RPMI8226 (cell line): ENCODE results near the gene AP1G2.
A peak's percentile ranks its signal among the peaks of the same experiment; 100 is the strongest.

Source experiments
- DNase-seq: peaks from one replicate; pipeline ENCODE4 v3.0.0-alpha.2; 2015

Gene AP1G2

DNA sequence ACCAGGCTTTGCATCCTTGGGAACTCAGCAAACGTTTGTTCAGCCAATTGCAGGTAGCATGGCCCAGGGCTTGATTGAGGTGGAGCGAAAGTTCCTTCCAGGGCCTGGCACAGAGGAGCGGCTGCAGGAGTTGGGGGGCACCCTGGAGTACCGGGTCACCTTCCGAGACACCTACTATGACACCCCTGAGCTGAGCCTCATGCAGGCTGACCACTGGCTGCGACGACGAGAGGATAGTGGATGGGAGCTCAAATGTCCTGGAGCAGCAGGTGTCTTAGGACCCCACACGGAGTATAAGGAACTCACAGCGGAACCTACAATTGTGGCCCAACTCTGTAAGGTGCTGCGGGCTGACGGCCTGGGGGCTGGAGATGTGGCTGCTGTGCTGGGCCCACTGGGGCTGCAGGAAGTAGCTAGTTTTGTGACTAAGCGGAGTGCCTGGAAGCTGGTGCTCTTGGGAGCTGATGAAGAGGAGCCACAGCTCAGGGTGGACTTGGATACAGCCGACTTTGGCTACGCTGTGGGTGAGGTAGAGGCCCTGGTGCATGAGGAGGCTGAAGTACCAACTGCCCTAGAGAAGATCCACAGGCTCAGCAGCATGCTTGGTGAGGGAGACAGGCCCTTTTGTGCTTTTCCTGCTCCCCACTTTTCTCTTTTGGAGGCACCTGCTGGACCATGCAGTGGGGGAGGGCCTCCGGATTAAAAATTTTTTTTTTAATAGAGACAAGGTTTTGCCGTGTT lies 10.7 kb downstream of the AP1G2 start:
- DNase-seq, result no peak

DNA sequence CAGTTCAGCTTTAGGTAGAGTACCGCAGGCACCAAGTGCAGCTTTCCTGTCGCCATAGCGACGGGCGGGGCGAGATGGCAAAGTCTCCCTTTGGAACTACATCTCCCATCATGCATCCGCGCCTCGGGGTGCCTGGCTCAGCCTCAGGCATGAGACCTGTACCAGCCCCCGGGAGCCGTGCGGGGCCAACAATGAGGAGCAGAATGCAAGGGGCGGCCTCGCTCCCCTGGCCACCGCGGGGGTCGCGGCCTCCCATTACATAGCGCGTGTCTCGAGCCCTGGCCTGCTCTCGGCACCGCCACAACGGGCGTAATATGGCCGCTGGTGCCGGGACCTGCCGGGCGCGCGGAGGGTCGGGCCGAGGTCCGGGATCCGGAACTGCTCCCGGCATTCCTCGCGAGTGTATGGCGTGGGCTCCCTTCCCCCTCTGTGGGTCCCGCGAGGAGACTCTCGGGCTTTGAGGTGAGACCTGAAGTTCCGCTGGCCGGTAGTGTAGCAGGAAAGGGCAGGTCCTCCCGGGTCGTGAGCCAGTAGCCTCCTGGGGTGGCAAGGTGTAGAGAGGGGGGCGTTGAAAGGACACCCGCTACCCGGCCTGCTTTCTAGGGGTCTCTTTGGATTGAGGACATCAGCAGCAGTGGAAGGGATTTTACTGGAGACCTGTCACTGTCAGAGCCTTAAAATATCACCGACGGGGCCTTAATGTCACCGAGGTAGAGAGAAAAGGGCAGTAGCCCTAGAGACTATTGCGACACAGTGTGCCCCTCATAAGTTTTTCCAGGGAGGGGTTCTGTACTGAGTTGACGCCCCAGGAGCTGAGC lies 11.5 kb downstream of the AP1G2 start, which contains the start of gene THTPA:
Gene THTPA (plus strand): TSS at position 390 of the 818 bp plus-strand sequence. CDS start 487 bp downstream, outside the sequence.
- DNase-seq, result peak; percentile 90

DNA sequence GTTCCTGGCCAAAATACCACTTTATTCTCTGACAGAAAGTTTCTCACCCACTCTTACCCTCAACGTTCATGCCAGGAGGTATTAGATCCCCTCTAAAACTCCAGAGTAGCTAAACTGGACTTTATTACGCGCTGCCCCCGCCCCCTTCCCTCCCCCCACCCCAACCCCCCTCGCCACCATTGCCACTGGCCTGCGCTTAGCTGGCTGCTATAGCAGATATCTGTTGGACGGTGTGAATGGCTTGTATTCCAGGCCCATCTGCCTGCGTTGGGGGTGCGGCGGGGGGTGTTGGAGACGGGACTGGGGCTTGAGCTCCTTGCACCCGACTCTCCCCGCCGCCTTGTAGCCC lies 12.1 kb downstream of the AP1G2 start:
- no peak for DNase-seq

DNA sequence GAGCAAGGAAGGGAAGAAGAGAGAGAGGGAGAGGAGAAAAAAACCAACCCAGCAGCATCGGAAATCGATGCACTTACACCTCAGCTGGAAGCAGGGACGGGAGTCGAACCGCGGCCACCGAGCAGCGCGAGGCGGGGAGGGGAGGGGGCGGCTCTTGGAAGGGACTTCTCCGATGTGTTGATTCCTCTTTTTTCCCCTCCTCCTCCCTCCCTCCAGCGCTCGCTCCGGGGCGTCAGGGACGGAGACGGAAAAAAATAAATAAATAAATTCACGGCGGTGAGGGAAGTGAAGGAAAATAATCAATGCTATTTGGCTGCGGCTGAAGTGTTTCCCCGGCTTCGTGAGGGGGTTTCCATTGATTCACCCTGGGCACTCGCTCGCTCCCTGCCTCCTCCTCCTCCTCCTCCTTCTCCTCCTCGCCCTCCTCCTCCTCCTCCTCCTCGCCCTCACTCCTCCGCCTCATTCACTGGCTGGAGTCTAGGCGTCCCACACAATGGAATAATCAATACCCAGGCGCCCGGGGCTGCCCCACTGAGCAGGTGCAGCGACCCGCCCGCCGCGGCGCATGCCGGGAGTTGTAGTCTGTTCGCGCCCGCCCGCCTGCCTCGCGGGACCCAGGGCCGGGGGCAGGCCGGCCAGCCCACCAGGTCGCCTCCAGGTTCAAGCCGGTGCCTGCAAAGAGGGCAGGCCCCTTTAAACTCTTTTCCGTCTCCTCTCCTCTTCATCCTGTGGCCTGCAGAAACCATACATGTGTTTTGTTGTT lies 16.1 kb downstream of the AP1G2 start, which contains the start of gene ZFHX2:
Gene ZFHX2 (minus strand): TSS at position 500 of the 763 bp plus-strand sequence. CDS start 16,440 bp downstream, outside the sequence.
- peak; percentile 63 for DNase-seq

DNA sequence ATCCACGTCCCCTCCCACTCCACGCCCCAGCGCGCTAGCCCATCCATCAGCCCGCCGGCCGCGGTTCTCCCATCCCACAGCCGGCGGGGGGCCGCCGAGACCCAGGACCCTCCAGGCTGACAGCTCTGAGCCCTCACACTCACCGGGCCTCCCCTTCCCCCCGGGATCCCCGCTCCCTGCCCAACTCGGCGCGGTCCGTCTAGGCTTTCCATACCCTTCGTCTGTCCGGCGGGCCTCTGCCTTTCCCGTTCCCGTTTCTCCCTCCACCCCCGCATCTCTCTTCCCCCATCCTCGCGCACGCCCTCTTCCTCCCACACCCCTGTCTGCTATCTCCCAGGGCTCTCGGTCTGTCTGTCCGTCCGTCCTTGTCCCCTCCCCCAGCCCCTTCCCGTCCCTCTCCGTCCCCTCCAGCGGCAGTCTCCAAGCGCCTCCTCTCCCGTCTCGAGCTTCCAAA lies 16.8 kb downstream of the AP1G2 start:
- no peak for DNase-seq

DNA sequence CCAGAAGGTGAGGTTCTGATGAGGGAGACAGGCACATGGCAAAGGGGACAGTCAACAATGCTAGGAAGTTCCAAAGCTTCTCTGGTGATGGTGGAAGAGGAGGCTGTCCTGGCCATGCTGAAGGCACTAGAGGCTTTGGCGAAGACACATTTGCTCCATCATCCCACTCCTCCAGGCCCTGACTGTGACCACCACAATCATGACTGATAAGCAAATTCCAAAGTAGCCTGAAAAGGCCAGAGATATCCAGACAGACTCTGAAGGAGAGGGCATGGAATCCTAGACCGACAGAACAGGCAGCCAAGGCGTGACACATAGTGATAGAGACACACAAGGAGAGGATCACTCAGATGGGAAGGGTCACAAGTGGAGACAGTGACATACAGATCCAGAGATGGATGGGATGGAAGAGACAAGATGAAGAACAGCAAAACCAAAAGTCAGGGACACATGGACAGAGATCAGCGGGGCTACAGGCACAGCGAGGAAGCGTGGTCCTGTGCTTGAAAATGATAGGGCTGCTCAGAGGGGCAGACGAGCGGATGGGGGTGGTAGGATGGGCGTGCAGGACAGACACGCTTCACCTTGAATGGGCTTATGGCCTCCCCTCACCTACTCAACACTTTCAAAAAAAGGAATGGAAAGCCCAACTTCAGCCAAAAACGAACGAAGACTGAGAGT lies 17.3 kb downstream of the AP1G2 start:
- no peak for DNase-seq

DNA sequence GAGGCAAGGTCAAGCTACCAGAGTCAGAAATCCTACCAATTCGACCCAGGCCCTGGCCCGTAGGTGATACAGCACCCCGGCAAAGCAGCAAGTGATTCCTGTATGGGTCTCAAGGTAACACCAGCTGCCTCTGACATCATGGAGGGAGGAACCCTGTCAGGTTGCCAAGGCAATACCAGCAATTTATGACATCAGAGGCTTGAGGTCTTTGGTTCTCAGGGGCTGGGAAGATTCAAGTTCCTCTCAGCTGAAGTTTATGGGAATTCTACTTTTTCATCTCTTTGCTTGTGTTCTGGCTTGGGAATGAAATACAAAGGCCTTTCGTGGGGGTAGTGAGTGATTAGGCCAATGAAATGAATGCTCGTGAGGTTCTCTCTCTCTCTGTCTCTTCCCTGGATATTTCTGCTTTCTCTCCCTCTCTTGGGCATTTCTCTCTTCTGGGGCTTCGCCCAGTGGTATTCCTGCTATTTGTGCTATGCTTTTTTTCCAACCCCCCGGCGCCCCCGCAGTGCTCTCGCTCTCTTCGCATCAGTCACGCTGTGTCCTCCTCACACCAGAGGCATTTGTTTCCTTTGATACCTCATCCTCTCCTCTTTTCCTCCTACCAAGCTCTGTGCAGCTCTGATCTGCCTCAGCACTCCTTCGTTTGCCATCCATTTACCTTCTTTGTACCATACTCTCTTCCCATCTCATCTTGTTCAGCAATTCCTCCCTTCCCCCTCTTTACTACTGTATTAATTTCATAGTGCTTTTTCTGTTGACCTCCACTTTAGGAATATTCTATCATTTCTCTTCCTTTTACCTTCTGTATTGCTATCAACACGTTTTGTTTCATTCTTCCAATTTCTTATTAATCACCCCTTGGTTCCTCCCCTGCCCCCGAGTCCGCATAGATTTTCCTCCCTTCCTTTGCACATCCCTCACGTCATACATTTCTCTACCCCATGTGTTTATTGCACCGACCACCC lies 19.0 kb downstream of the AP1G2 start:
- DNase-seq, result no peak

DNA sequence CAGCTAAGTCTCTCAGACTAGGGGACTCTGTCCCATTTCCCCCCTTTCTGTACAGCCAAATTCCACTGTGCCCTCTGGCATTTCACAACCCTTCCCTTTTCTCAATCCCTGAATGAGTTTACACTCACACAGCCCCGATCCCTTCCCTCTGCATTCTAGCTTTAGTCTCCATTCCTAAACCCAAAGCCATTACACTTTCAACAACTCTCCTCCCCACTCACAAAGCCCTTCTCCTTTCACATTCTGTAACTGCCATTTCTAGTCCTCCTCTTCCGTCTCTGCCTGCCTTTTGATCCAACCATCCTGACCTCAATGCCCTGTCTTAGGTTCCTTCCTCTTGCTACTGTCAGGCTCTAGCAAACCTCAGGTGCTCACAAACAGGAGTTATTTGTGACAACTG lies 19.7 kb downstream of the AP1G2 start:
- no peak for DNase-seq

DNA sequence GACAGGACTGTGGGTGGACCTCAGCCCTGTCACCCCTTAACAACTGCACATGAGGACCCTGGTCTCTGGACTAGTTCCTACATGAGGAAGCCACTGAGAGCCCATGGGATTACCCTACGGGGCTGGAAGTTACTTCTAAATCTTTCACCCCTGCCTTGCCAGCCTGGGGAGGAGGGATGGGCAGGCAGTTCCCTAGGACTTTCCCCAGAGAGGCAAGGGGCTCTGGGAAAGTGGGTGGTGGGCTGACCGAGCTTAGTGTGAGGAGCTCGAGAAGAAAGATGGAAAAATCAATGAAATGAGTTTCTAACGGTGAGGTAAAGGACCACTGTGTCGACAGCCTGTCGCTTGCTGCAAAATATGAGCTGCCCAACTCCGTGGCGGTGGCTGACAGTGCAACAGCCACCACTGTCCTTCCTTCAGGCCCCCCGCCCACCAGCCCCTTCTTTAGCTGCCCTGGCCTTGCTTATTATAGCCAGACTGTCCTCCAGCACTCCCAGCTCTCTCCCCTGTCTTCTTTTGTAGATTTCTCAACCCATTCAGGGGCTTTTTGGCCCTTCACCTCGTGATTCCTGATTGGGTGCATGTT lies 21.0 kb downstream of the AP1G2 start:
- DNase-seq, result no peak

DNA sequence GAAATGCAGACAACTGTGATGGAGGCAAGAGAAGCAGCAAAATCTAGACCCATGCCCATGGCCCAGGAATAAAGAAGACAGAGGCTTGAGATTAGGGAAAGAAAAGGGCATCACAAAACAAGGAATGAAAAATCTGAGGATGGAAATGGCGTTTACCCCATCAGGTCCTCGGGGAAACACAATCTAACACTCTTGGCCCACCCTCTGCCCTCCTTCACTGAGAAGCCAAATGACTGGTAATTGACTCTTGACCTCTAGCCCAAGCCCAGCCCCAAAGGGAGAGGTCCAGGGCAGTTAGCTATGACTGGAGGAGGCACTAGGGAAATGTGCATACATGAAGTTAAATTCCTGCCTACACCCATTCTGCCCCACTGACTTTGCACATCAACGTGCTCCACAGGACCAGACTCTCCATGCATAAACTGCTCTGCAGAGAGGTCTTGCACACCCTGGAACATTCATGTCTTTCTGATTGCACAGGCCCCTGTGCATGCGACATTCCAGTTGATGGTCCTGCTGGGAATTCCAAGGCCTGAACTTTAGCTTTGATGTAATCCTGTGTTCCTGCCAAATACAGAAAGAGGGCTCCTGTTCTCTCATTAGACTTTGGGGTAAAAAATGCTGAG lies 21.7 kb downstream of the AP1G2 start:
- no peak for DNase-seq

DNA sequence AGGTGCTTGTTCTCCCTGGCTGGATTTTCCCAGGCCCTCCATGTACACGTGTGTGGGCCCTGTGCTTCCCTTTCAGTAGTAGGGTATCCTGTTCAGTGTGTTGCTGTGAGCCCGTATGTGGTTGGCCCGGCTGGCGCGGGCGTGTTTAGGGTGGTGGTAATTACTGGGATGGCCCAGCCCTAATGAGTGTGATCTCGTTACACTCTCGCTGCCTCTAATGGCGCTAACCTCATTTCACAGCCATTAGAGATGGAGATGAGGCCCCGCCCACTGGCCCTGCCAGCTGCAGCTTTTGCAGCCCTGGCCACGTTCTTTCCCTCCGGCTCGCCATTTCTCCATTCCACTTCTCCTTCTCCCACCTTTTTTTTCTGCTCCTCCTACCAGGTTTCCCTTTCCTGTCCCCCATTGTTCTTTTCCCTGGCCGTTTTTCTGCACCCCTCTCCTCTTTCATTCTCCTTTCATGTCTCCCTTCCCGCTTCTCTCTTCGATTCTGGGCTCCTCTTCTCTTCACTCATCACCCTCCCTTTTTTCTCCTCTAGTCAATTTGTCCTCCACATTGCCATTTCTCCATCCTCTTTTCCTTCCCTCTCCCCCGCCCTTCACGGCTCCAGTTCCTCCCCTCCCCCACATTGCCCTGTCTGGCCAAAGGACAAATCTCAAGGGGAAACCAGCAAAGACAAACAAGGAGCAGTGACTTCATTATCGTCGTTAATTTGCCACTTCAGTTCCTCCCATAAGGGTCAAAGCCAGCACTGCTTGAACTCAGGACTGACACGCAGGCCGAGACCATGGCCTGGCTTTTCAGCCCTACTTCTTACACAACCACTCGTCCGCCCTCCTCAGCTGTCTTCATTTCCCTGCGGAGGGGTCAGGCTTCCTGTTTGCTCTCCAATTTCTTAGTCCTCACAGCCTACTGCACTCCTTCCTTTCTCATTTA lies 22.8 kb downstream of the AP1G2 start:
- DNase-seq, result peak; percentile 19

DNA sequence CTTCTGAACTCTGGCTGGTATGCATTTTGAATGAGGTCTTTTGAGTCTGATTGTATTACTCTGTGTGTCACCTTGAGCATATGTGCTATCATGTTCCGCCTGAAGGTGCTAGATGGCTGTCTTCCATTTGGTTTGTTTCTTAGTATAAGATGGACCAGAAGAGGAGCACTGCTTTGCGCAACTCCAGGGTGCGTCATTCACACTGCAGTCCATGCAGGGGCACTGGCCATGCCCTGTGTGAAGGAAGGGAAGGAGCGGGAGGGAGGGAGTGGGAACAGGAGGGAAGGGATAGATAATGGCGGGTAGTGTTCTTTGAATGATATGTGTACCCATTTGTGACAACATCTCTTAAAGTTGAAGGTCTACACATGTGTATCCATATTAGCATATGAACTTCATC lies 24.2 kb downstream of the AP1G2 start:
- DNase-seq, result no peak

DNA sequence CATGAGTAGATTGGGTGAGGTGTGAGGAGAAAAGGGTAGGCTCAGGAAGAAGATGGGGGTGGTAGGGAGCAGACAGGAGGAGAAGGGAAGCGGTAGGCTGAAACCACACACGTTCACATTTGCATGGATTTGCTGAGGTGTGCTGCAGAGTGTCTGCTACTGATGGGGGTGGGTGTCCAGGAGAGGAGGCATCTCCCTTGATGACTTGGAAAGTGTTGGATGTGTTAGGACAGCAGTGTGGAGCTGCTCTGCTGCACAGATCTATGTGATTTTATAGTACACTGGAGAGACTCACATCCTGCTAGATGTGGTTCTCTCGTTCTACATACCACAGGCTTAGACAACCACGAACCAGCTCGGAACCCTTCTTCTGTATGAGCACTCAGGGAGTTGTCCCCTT lies 25.3 kb downstream of the AP1G2 start:
- DNase-seq, result no peak

DNA sequence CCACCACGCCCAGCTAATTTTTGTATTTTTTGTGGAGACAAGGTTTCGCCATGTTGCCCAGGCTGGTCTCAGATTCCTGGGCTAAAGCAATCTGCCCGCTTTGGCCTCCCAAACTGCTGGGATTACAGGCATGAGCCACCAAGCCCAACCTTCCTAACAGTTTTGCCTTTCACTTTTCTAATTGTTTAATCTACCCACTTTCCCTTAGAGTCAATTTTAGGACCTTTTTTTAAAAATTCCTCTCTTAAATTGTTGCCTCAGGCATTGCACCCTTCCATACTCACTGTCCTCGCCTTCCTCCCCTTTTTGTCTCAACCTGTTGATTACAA lies 27.5 kb downstream of the AP1G2 start:
- DNase-seq, result no peak

DNA sequence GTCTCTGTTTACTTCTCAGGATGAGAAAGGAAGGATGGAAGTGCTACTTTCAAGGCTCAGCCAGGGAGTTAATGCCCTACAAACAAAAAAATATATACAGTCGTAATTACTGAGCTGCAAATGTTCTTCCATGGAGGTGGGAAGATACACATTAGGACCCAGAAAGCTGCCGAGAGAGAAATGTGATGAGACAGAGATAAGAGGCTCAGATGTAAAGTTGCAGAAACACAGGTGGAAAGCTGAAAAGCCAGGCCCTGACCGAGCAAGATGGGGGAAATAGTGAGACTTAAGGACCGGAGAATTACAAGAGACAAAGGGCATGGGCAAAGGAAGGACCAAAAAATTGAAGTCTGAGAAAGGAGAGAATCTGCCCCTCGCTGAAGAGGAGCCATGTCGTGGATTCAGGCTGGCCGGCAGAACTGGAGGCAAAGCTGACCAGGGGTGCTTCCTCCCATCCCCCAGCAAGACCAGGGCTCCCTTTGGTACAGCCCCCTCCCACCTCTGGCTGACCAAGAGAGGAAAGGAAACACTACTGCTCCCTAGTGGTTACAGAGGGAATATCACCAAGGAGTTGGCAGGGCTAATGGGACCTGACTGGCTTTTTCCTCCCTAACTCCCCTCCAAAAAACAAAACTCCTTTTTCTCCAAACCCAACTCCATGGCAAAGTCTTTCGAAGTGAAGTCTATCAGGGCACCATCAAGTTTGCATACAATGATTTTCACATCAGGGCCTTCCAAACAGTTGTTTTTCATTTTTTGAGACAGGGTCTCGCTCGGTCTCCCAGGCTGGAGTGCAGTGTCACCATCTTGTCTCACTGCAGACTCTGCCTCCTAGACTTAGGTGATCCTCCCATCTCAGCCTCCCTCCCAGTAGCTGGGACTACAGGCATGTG lies 28.1 kb downstream of the AP1G2 start:
- peak; percentile 34 for DNase-seq

DNA sequence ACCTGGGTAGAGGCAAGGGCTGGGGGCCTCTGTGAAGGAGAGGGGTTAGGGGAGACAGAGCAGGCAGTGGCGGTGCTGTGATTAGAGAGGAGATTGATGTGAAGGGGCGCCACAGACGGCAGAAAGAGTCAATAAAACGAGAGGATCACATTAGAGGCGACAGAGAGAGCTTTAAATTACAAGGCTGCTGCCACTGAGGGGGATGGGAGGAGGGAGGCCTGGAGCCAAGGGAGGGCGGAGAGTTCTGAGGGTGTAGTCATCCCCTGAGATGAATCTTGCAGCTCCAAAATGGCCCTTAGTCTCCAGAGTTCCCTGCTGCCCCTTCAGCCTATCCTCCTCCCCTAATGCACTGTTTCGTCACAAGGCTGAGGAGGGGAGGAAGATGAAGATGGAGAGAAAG lies 28.8 kb downstream of the AP1G2 start:
- DNase-seq, result no peak

DNA sequence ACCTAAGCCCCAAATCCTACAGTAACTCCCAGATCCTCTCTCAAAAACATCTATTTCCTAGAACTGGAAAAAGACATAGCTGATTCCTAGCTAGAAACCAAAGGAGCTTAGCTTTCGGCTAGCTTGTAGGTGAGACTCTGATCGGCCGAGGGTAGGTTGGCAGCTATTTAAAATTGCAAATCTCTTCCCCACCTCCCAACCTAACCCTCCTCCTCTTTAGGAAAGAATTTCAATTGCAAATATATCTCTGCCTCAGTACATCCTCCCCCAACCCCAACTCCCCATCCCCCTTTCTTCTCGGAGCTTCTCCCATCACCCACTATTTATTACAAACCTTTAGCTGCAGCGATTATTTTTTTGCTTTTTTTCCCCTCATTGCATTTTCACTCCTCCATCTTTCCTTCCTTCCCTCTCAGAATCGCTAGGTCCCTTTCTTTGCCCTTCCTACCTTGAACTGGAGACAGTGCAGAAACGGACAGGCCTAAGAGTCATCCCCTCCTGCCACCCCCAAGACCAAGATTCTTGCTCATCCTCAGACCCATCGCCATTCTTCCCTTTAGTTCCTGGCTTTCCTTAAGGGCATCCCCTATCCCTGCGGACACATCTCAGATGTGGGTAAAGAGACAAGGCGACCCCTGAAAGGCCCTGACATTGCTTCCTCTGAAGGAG lies 29.4 kb downstream of the AP1G2 start:
- no peak for DNase-seq
